ENCODE results near the gene GUF1. TPM values are rescaled to one million over a fixed set of nuclear protein-coding genes. Genes with fewer than 3 reads are reported as not detected.

Gene GUF1
- total RNA-seq, 1 donor from 2014 or later: 24.7 TPM

DNA sequence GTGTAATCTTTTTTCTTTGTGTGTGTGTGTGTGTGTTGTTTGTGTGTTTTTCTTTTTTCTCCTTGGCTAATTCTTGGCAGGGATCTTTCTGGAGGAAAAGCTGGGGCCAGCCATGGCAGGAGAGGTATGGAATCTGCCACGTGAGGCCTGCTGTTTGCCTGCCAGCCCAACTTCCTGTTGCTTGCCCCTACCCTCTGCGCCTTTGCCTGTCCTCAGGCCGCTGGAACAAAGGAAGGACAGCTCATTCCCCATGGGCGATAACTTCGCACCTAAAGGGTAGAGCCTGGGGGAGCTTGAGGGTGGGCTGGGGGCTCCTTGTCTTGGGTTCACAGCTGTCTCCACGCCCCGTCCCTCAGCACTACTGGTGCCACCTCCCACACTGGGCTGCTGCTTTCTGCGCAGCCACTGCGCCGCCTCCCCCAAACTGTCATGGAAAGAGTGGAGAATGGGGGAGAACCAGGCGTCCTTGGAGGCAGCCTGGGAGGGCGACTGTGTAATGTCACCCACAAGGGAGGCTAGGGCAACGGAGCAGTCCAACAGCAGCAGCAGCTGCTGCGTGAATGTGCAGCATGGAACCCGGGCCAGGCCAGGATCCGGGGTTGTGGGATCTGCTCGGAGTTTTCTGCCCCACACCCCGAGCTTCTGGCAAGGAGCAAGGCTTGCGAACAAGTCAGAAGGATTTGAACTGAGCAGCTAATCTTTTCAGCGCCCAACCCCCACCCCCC is 14.5 kb upstream of the GUF1 start:
- H3K9me3 ChIP-seq (ENCODE audit: insufficient read depth, low read depth, low read length): no peaks in the 10 kb centered on the region
- no peak overlapping the region for H3K27ac ChIP-seq (ENCODE audit: low read depth, low read length)
- Mint-ChIP-seq H3K4me1 (ENCODE audit: low read depth, unreplicated experiment) (peaks cover 7% of the 10 kb centered on the region), H3K27ac (ENCODE audit: unreplicated experiment) (no peak overlapping the region), H3K9me3 (ENCODE audit: unreplicated experiment) (no peaks in the 10 kb centered on the region), H3K4me3 (ENCODE audit: unreplicated experiment) (no peak overlapping the region), H3K36me3 (ENCODE audit: low read depth, unreplicated experiment) (no peaks in the 10 kb centered on the region), H3K27me3 (ENCODE audit: low read depth, unreplicated experiment) (no peaks in the 10 kb centered on the region)
- H4K20me1 ChIP-seq (ENCODE audit: insufficient read depth, low read length): no peaks in the 10 kb centered on the region
- no peak overlapping the region for H3K4me2 ChIP-seq (ENCODE audit: low read length)
- H3K4me3 ChIP-seq (ENCODE audit: insufficient read depth, low read depth, low read length): no peak overlapping the region
- no peak overlapping the region for H2AFZ ChIP-seq (ENCODE audit: low read depth, low read length)
- H3K27me3 ChIP-seq (ENCODE audit: insufficient read depth, low read length): no peaks in the 10 kb centered on the region
- DNase-seq (ENCODE audit: low read depth) (no peak), FAIRE-seq (no peak)
- H3K4me1 ChIP-seq (ENCODE audit: insufficient read depth, low read length): no peaks in the 10 kb centered on the region
- TF ChIP-seq EZH2 (IDR thresholded peaks at IDR 0.05; ENCODE audit: insufficient read depth, low read length): no peak
- TF ChIP-seq, protein P1, sequence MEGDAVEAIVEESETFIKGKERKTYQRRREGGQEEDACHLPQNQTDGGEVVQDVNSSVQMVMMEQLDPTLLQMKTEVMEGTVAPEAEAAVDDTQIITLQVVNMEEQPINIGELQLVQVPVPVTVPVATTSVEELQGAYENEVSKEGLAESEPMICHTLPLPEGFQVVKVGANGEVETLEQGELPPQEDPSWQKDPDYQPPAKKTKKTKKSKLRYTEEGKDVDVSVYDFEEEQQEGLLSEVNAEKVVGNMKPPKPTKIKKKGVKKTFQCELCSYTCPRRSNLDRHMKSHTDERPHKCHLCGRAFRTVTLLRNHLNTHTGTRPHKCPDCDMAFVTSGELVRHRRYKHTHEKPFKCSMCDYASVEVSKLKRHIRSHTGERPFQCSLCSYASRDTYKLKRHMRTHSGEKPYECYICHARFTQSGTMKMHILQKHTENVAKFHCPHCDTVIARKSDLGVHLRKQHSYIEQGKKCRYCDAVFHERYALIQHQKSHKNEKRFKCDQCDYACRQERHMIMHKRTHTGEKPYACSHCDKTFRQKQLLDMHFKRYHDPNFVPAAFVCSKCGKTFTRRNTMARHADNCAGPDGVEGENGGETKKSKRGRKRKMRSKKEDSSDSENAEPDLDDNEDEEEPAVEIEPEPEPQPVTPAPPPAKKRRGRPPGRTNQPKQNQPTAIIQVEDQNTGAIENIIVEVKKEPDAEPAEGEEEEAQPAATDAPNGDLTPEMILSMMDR (IDR thresholded peaks at IDR 0.05; ENCODE audit: insufficient read depth, low read depth, low read length): no peak
- H3K9ac ChIP-seq (ENCODE audit: low read length): no peak overlapping the region
- H3K36me3 ChIP-seq (ENCODE audit: insufficient read depth, low read length): no peaks in the 10 kb centered on the region
- H3K79me2 ChIP-seq (ENCODE audit: insufficient read depth, low read length): no peaks in the 10 kb centered on the region

DNA sequence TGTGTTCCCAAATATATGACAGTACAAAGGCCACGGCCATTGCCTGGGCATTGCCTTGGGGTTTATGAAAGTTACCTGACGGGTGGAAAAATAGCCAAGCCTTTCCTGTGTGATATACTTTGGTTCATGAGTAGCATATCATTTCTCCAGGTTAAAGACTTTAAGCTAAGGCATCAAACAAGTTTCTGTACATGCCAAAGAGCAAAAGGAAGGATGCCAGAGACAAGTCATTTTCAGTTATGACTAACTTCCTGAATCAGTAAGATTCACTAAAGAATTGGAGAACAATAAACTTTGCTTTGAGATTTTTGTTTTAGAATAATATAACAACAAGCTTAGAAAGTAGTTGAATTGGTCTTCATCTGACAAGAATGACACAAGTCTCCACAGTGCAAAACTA is 9.7 kb upstream of the GUF1 start:
- FAIRE-seq (no peak), DNase-seq (ENCODE audit: low read depth) (no peak)
- H3K27me3 ChIP-seq (ENCODE audit: insufficient read depth, low read length): no peaks in the 10 kb centered on the region
- H4K20me1 ChIP-seq (ENCODE audit: insufficient read depth, low read length): no peaks in the 10 kb centered on the region
- Mint-ChIP-seq H3K4me3 (ENCODE audit: unreplicated experiment) (no peak overlapping the region), H3K9me3 (ENCODE audit: unreplicated experiment) (no peaks in the 10 kb centered on the region), H3K27ac (ENCODE audit: unreplicated experiment) (no peak overlapping the region), H3K4me1 (ENCODE audit: low read depth, unreplicated experiment) (no peaks in the 10 kb centered on the region), H3K27me3 (ENCODE audit: low read depth, unreplicated experiment) (peaks cover 4% of the 10 kb centered on the region), H3K36me3 (ENCODE audit: low read depth, unreplicated experiment) (no peaks in the 10 kb centered on the region)
- H2AFZ ChIP-seq (ENCODE audit: low read depth, low read length): no peak overlapping the region
- no peaks in the 10 kb centered on the region for H3K9me3 ChIP-seq (ENCODE audit: insufficient read depth, low read depth, low read length)
- no peaks in the 10 kb centered on the region for H3K79me2 ChIP-seq (ENCODE audit: insufficient read depth, low read length)
- H3K4me3 ChIP-seq (ENCODE audit: insufficient read depth, low read depth, low read length): no peak overlapping the region
- no peak overlapping the region for H3K27ac ChIP-seq (ENCODE audit: low read depth, low read length)
- H3K9ac ChIP-seq (ENCODE audit: low read length): no peak overlapping the region
- no peaks in the 10 kb centered on the region for H3K36me3 ChIP-seq (ENCODE audit: insufficient read depth, low read length)
- TF ChIP-seq, protein P1 (IDR thresholded peaks at IDR 0.05; ENCODE audit: insufficient read depth, low read depth, low read length): no peak
- no peak for TF ChIP-seq EZH2 (IDR thresholded peaks at IDR 0.05; ENCODE audit: insufficient read depth, low read length)
- H3K4me2 ChIP-seq (ENCODE audit: low read length): no peak overlapping the region
- H3K4me1 ChIP-seq (ENCODE audit: insufficient read depth, low read length): no peaks in the 10 kb centered on the region

DNA sequence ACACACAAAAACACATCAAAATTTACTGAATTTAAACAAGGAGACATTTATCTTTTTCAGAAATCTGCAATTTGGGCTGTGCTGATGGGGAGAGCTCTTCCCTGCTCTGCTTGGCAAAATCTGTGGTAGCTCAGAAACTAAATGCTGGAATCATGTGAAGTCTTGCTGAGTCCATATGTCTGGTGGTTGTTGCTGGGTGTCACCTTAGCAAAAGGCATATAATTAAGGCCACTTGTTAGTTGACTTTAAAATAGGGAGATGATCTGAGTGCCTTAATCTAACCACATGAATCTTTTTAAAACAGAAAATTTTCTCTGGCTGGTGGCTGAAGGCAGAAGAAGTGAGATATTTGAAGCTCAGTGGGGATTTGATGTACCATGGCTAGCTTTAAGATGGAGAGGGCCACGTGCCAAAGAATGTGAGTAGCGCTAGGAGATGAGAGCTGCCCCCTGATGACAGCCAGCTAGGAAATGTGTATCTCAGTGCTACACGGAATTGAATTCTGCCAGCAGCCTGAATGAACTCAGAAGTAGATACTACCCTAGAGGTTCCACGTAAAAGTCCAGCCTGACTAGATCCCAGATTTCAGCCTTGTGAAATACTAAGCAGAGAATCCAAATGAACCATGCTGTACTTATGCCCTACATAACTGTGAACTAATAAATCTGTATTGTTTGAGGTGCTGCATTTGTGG is 7.6 kb upstream of the GUF1 start:
- TF ChIP-seq, protein P1 (IDR thresholded peaks at IDR 0.05; ENCODE audit: insufficient read depth, low read depth, low read length): no peak
- TF ChIP-seq EZH2 (IDR thresholded peaks at IDR 0.05; ENCODE audit: insufficient read depth, low read length): no peak
- Mint-ChIP-seq H3K9me3 (ENCODE audit: unreplicated experiment) (no peaks in the 10 kb centered on the region), H3K27me3 (ENCODE audit: low read depth, unreplicated experiment) (peaks cover 4% of the 10 kb centered on the region), H3K27ac (ENCODE audit: unreplicated experiment) (no peak overlapping the region), H3K36me3 (ENCODE audit: low read depth, unreplicated experiment) (no peaks in the 10 kb centered on the region), H3K4me1 (ENCODE audit: low read depth, unreplicated experiment) (no peaks in the 10 kb centered on the region), H3K4me3 (ENCODE audit: unreplicated experiment) (no peak overlapping the region)
- Histone ChIP-seq H3K4me3 (ENCODE audit: insufficient read depth, low read depth, low read length) (no peak overlapping the region), H3K4me2 (ENCODE audit: low read length) (no peak overlapping the region), H3K27me3 (ENCODE audit: insufficient read depth, low read length) (no peaks in the 10 kb centered on the region), H4K20me1 (ENCODE audit: insufficient read depth, low read length) (no peaks in the 10 kb centered on the region), H3K9ac (ENCODE audit: low read length) (no peak overlapping the region), H3K27ac (ENCODE audit: low read depth, low read length) (no peak overlapping the region), H3K36me3 (ENCODE audit: insufficient read depth, low read length) (no peaks in the 10 kb centered on the region), H3K79me2 (ENCODE audit: insufficient read depth, low read length) (no peaks in the 10 kb centered on the region), H2AFZ (ENCODE audit: low read depth, low read length) (no peak overlapping the region), H3K4me1 (ENCODE audit: insufficient read depth, low read length) (no peaks in the 10 kb centered on the region), H3K9me3 (ENCODE audit: insufficient read depth, low read depth, low read length) (no peaks in the 10 kb centered on the region)
- DNase-seq (ENCODE audit: low read depth) (no peak), FAIRE-seq (no peak)
